Hindlimb muscle (tissue), 1 donor: ENCODE results near the gene HIRA. TPM values are rescaled to one million over a fixed set of nuclear protein-coding genes. Genes with fewer than 3 reads are reported as not detected.

ENCODE experiments used
- polyA plus RNA-seq: library from polyadenylated mRNA; unstranded; fragments of 120-200 nt; gene quantifications from one replicate; pipeline ENCODE4 v1.2.1, GENCODE V29; 2013; ENCODE audit not compliant: insufficient read length

HIRA gene
- polyA plus RNA-seq, 1 donor: 20.2 TPM

Other genes with a start within 250 kb of the HIRA start
- 36.3 TPM for gene CLTCL1, start 140.0 kb downstream of the HIRA start, polyA plus RNA-seq
- 31.4 TPM for gene MRPL40, start 812 bp upstream of the HIRA start, polyA plus RNA-seq
- 35.7 TPM for gene C22orf39, start 16.0 kb upstream of the HIRA start, polyA plus RNA-seq
- gene UFD1, start 47.5 kb upstream of the HIRA start, polyA plus RNA-seq: 40.6 TPM
- gene CDC45, start 48.2 kb upstream of the HIRA start, polyA plus RNA-seq: 7.4 TPM
- 58.6 TPM for gene CLDN5, start 92.7 kb upstream of the HIRA start, polyA plus RNA-seq